ENCODE results near the gene CD164L2.

CD164L2 gene

DNA sequence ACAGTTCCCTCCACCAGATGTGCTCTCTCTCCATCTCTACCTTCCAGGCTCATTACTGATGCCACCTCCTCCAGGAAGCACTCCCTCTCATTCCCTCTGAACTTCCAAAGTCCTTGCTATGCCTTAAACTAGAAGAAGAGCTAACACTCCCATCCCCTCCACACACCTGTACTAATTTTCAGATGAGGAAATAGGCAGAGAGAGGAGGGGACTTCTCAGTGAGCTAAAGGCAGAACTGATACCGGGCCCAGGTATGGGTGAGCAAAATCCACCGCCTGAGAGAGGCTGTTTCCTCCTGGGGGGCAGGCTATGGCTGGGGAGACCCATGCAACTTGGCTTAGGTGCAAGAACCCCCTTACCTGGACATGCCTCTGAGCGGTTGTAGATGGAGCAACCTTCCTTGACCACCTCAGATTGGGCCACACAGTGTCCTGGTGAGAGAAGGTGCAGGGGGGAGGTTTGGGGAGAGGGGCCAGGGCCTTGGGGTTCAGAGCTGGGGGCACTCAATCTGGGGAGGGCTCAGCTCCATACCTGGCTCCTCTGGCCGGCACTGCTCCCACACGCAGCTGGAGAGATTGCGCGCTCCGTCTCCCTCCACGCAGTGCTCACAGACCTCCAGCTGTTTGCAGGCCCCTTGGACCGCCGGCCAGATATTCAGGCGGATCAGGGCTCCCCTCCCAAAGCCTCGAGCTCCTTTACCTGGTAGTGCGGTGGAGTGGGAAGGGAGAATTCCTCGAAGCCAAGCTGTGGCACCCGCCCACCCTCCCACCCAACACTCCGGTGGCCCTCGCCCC is 967 bp downstream of the CD164L2 start:
- no peak for DNase-seq

DNA sequence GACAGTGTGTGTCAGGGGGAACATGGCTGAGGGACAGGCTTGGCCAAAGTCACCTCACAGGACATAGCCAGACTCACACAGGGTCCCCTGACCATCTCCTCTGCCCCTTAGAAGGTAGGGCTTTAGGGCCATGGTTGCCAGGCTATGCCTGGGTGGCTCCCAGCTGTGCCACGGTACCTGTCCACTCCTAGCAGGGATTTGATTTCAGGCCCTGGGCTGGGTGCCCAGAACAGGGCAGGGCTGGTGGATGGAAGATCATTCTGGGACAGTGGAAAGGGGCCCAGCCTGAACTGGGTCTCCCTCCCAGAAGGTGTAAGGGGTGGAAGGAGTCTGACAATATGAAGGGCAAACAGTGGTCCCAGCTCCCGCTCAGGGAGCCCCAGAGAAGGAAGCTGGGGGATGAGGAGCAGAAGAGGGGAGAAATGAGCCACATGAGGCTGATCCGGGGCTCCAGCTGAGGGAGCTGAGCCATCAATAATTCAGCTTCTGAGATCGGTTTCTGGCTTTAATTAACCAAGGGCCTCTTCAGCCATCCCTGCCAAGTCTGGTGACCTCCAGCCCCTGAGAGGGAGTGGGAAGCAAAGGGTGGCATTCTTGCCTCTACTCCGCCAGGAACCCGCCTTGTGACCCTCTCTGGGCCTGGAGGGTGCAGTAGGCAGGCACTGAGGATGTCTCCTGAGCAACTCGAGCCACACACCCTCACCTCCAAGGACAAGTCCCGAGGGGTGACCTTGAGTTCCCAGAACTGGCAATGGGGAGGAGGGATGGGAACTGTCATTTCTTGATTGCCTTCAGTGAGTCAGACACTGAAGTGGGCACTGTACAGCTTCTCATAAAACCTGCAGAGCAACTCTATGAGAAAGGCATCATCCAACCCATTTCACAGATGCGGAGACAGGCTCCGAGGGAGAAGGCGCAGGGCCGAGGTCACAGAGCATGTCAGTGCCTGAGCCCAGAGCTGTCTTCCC is 2.1 kb downstream of the CD164L2 start:
- DNase-seq: no peak

DNA sequence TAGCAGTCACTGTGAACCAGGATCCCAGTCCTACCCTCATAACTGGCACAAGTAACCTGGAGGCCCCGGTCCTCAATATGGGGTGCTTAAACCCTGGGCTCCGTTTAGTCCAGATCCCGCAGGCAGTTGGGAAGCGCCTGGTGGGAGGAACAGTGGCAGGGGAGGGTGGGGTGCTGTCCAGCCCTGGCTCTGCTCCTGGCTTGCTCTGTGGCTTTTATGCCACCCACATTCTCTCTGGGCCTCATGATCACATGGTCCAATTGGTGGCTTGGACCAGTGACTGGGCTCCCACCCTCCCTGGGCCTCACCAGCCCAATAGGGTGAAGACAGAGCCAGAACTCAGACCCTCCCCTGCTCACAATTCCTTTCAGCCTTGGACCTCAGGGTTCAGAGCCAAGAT is 2.9 kb downstream of the CD164L2 start:
- DNase-seq: no peak

DNA sequence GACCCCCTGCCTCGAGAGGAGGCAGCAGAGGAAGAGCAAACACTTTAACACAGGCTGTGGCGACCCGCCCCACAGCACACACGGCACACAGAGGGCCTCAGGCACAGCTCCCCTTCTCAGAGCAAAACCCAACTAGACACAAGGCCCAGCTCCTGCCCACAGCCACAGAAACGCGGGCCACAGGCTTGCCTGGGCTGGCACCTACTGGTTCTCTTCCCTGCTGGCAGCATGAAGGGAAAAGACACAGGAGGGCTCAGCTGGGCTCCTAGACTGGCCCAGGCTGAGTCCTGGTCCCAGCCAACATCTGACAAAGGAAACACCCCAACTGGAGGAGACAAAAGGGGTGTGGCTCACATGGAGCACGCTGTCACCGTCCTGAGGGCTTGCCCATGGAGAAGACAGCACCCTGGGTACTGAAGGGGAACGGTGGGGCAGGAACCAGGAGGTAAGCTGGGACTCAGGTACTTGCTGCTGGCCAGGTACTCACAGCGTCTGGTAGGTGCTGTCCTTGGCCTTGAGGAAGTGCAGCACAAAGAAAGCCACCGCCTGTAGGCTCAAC is 3.5 kb downstream of the CD164L2 start:
- no peak for DNase-seq

DNA sequence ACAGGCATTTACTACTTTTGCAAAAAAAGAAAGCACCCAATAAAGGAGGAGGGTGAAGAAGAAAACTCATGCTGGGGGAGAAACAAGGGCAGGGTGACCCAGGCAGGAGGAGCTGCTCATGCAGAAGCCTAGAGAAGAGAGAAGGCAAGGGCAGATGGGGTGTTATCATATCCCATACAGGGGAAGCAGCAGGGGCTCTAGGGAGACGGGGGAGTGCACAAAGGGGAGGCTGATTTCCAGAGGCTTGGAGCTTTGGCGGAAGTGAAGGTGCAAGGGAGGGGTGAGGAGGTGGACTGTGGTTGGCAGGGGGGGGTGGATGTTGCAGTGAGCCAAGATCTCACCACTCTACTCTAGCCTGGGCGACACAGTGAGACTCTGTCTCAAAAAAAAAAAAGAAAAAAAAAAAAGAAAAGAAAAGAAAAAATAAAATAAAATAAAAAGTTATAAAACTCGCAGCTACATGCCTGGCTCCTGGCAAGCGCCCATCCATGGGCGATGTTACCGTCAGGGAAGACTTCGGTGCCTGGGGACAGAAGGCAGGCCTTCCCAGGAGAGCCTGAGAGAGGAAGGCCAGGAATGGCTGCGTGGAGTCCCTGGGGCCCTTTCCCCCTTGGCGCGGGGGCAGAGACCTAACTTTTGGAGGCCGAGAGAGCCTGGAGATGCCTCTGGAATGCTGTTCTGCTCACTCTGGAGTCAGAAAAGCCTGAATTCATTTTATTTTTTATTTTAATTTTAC is 5.2 kb downstream of the CD164L2 start:
- no peak for DNase-seq

DNA sequence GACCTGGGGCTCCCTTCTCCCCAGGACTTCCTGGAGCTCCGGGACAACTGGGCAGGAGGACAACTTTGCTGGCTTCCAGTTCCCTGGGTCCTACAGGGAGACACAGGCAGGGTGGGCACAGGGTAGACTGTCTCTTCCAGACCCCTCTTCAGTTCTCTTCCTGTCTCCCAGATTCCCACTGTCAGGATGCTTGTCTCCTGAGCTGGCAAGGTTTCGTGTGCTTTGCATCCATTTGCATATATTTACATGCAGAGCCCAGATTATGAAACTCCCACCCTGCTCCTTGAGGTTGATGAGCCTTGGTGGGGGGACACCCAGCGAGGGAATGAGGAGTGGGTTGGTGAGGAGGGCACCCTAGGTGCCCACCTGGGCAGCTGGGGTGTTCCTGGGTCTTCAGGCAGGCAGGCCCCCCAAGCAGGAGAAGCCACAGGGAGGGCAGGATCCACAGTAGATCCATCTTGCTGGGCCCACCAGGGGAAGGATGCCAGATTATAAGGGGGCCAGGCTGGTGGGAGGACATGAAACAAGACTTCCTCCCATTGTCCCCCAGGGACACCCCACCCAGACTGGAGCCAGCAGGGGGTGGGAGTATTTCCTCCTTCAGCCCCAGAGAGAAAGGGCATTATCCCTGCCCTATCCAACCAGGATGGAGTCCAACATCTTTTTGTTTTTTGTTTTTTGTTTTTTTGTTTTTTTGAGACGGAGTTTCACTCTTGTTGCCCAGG is 8.6 kb downstream of the CD164L2 start, which contains the start of gene FCN3:
Gene FCN3 (minus strand): TSS at position 463 of the 725 bp plus-strand sequence. CDS start 6 bp downstream, at position 457.
- no peak for DNase-seq

DNA sequence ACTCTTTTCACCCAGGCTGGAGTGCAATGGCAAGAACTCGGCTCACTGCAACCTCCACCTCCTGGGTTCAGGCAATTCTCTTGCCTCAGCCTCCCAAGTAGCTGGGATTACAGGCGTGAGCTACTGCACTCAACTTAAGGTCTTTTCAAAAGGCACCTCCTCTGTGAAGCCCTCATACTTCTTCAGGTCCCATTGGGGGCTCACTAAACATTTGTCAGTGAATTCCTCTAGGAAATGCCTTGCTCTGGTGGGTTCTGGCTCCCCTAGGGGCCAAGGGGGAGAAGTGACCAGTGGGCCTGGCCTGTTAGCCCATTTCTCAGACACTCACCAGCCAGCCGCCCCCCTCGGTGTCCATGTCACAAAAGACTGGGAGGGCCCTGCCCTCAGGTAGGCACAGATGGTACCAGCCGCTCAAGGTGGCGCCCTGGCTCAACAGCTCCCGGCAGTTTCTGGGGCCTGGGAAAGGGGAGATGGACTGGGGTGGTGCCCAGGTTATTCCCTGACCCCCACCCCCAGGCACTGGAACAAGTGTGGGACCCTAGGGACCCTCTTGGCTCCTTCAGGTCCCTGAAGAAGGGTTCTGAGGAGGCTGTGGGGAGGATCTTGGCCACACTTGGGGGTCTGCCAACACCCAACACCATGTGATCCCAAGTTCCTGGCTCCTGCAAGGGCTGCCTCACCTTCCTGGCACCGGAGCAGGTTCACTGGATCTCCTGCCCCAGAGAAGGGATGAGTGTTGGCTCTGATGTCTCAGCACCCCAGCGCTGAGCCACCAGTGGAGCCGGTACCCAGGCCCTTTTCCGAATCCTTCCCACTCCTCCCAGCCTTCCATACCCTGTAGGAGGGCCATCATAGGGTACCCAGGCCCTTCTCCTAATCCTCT is 10.1 kb downstream of the CD164L2 start:
- DNase-seq: no peak

DNA sequence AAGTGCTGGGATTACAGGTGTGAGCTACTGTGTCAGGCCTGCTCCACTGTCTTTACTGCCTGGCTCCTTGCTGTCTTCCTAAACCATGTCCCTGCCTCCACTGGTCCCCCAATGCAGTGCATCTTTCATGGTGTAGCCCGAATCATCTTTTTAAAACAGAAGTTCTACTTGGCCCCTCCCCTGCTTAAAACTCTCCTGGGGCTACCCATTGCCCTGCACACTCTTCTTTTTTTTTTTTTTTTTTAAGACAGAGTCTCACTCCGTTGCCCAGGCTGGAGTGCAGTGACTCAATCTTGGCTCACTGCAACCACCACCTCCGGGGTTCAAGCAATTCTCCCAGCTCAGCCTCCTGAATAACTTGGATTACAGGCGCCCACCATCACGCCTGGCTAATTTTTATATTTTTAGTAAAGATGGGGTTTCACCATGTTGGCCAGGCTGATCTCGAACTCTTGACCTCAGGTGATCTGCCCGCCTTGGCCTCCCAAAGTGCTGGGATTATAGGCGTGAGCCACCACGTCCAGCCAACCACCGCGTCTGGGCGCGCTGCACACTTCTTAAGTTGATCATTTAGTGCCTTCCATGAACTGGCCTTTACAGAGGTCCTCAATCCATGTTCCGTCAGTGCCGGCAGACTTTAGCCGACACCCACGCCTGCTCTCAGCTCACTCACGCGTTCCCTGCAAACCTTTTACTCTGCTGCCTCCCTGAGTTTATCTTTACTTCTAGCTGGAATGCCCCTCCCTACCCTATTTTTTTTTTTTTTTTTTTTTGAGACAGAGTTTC is 10.9 kb downstream of the CD164L2 start:
- no peak for DNase-seq

DNA sequence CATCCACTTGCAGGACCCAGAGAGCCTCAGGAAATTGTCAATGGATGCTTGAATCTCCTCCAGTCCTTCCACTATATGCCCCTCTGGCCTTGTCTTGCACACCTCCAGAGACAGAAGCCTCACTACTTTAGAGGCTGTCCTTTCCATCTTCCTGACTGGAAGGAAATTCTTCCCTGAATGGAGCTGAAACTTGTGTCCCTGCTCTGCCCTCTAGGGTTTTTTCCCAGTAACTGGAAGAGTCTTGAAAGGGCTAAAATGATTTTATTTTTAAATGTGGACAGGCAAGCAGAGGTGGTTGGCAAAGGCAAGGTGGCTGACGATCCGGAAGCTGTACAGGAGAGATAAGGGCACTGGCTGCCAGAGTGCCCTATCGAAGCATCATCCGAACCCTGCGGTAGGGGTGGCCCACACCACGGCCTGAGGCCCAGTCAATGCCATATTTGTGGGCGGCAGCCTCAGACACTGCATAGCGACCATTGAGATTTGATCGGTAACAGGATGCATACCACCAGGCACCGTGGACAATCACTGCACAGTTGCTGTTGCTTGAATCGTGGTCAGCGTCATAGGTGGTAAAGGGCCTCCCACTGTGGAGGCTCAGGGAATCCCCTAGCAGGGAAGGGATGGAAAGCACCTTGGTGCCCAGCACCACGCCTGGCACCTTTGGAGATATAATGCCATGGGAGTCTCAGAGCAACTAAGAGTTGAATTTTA is 14.1 kb downstream of the CD164L2 start:
- no peak for DNase-seq

DNA sequence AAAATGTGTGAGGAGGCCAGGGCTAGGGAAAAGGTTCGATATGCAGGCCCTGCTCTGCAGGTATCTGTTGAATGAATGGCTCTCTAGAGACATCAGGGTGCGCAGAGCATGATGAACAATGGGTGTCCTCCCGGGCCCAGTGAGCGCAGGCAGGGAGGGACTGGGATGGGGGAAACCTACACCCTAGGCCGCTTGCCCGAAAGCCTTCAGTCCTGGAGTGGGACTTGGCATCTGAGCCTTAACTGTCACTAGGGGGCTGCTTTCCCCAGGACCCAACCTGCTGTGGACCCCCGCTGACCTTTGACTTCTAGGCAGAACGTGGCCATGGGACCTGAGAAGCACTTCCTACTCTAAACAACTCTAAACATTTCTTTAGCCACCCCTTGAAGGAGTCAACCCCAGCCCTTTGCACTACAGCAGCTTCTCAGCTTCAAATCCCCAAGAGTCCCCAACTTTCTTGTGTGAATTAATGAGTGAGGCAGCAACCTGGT is 15.9 kb downstream of the CD164L2 start:
- no peak for DNase-seq

DNA sequence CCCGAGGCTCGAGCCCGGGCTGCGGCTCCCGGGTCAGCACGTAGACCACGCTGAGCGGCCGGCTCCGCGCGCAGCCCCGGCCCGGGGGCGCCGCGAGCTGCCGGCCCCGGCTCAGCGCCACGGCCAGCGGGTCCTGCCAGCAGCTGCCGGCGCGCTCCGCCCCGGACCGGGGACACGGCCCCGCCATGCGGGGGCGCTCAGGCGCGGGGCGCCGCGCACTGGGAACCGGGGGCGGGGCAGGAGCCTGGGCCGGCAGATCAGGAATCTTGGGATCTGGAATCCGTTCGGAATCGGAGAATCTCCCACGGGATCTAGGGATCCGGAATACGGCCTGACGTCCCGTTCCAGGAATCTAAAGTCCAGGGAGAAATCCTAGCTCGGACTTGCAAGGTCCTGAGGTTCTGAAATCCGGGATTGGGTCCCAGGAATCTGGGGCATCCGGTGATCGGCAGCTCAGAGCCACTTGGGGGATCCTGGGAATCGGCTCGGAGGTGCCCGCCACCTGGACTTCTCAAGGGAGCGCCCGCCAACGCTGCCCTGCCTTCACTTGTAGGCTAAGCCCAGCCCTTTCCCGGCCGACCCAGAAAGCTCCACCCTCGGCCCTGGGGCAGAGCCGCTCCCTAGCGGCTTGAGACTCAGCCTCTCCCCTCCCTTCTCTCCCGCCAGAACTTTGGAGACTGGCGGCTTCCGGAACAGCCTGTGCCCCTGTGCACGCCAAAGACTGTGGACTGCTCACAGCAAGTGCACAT is 16.5 kb downstream of the CD164L2 start, which contains the start of gene MAP3K6:
Gene MAP3K6 (minus strand): TSS at position 551 of the 749 bp plus-strand sequence. CDS start 364 bp downstream, at position 187.
- DNase-seq: peak; percentile 86

DNA sequence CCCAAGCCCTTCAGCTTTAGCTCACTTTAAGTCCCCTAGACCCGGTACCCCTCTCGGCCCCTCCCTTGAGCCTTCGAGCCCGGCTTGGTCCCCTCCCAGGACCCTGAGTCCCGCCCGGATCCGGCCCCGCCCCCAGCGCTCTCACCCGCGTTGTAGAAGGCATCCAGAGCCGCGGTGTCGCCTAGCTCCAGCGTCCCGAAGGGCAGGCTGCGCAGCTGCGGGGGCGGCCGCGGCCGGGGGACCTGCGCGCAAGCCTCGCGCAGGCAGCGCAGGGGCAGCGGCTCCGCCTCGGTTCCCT is 17.1 kb downstream of the CD164L2 start:
- peak; percentile 84 for DNase-seq

DNA sequence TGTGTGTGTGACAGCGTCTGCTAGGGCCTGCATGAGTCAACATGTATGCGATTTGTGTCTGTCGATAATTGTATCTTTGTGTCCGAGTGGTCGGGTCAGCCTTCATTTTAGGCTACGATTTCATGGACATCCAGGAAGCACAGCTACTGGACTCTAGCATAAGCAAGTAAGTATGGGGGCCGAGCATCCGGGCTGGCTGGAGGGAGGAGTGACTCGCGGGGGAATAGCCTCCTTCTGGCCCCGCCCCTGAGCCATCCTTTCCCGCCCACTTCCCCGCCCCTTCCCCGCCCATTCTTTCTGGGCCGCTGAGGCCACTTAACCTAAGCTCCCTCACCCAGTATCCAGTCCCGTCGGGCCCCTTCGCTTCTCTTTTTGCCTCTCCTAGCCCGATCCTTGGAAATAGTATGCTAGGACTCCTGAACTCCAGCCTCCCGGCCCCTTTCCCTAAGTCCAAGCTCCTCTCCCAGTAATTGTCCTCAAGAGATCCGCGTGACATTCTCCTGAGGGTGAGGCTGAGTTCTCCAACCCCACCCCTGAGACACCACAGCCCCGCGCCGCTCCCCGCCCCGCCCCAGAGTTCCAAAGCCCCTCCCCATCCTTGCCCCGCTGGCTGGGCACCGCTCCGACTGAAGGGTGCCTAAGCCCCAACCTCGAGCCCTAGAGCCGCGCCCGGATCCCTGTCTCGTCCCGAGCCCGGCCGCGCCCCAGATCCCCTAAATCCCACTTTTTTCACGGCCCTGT is 17.6 kb downstream of the CD164L2 start:
- peak; percentile 89 for DNase-seq

DNA sequence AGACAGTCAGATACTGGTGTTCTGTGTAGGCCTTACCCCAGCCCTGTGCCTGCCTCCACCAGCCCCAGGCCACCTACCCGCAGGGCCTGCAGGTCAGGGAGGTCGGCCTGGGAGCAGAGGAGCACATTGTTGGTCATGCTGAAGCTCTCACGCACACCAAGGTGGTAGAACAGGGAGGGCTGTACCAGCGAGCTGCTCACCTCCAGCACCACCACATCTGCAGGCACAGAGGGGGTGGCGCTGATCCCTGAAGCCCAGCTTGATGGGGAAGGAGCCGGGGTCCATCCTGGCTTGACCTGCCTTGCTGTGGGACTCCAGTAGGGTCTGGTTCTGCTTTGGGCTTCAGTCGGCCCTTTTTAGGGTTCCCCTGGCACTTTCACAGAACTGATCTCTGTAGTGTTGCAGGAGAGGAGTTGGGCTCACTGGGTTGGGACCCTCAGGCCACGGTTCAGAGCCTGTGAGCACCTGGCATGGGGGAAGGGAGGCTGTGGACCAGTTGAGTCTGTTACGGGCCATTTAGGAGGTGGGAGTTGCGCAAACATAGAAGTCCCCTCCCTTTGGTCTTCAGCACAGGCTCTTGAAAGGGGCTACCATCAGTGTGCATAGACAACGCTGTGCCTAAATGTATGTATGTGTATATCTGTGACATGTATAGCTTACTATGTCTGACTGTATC is 18.3 kb downstream of the CD164L2 start:
- DNase-seq: no peak

DNA sequence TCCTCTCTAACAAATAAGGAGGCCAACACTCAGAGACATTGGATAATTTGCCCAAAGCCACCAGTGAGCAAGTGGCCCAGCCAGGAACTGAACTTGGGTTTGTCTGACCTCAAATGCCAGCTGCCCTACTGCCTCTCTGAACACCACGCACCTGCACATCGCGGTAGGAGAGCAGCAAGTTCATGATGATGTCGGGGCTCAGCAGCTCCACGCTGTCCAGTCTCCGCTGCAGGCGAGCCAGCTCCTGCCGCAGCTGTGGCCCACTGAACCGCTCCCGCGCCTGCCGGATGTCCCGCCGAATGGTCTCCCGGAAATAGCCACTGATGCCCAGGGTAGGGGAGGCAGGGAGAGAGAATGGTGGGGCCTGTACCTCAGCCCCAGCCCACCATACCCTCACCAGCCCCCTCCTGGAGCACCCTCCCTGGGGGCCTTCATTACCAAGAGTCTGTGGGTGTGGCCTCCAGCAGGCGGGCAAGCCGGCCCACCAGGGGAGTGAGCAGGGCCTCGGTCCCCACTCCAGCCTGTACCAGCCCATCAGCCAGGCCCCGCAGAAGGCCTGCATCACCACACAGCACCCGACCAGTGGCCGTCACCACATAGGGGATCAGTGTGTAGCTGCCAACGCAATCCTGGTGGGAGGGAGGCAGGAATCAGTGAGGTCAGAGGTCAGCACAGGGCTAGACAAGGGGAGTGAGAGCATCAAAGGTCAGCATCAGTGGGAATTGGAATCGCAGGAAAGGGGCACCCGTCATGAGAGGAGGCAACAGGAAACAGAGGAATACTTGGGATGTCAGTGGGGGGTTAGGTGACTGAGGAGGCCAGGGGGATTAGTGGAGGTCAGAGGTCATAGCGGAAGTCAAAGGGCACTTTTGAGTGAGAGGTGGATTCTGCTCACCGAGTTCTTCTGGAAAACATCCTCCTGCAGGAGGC is 19.1 kb downstream of the CD164L2 start:
- DNase-seq: no peak

DNA sequence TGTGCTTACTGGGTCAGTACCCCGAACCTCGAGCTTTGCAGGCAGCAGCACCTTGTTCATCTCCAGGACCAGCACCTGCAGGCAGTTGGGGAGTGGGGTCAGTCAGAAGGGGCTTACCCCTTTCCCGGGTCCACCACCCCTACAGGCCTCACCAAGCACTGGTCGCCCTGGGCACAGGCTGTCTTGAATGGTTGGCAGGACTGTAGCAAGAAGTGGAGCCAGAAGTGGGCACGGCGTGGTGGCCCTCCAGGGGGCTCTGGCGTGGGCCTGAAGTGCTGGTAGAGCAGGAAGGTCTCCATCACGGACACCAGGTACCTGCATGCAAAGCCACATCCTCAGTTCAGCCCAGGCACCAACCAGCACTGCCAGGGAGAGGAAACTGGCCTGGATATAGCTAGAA is 21.6 kb downstream of the CD164L2 start:
- no peak for DNase-seq

Data from DMS79 treated with DMSO at 0.1 percent for 48 hours (cell line).